GM13977 (cell line): ENCODE results near the gene ADAMTS9.

Experiments
- DNase-seq: peaks from one replicate; pipeline ENCODE4 v3.0.0; 2012; ENCODE audit warnings: low spot score
- CTCF ChIP-seq: IDR thresholded peaks from 2 replicates; pipeline ENCODE4 v1.5.1; 2012; ENCODE audit warnings: mild to moderate bottlenecking, control low read depth; ENCODE audit not compliant: insufficient read depth; ENCODE audit errors: extremely low read depth, missing control alignments
- in situ Hi-C: fragments of 300-500 bp; cut with MboI; formaldehyde crosslinking; loops from one replicate; pipeline ENCODE4 v1.12.0; 2022; ENCODE audit warnings: low sequenced_read_pairs, low pct_unique_long_range_greater_than_20kb, mixed read lengths, inconsistent platforms; ENCODE audit not compliant: unreplicated experiment

Gene ADAMTS9

GRCh38 chr3:64687781-64688604 lies at the start of gene ADAMTS9:
Gene ADAMTS9 (minus strand): TSS chr3:64688000. CDS start chr3:64687657, 343 bp downstream.
- TF ChIP-seq CTCF, result no peak
- in situ Hi-C loops, result no loop called here
- DNase-seq, result no peak

GRCh38 chr3:64732576-64732975 lies 44.8 kb upstream of the ADAMTS9 start:
- DNase-seq, result no peak
- TF ChIP-seq CTCF, result no peak
- in situ Hi-C loops, result no loop called here

- no peak for DNase-seq
- in situ Hi-C loops, result no loop called here
- no peak for TF ChIP-seq CTCF
These were observed 42.9 kb upstream of the ADAMTS9 start for GRCh38 chr3:64730681-64731080.

- in situ Hi-C loops, result no loop called here
- TF ChIP-seq CTCF, result no peak
- no peak for DNase-seq
These were observed 41.2 kb upstream of the ADAMTS9 start for GRCh38 chr3:64728994-64729393.

- DNase-seq, result no peak
- in situ Hi-C loops, result no loop called here
- no peak for TF ChIP-seq CTCF
These were observed 40.6 kb upstream of the ADAMTS9 start for GRCh38 chr3:64728428-64728827.

GRCh38 chr3:64726414-64727090 lies 38.8 kb upstream of the ADAMTS9 start:
- DNase-seq, result no peak
- no peak for TF ChIP-seq CTCF
- in situ Hi-C loops, result no loop called here
